ENCODE data around the gene PIP5KL1. TPM values are rescaled to one million over a fixed set of nuclear protein-coding genes. Genes with fewer than 3 reads are reported as not detected.
A peak's percentile ranks its signal among the peaks of the same experiment; 100 is the strongest.

PIP5KL1 gene
- total RNA-seq, 1 donor from 2014 or later, result 3.4 TPM

- no peaks in the 10 kb centered on the region for H3K36me3 Mint-ChIP-seq (ENCODE audit: low read depth)
- peak overlapping the region; percentile 80 for H3K4me3 Mint-ChIP-seq
- H3K4me1 Mint-ChIP-seq, result peaks cover 54% of the 10 kb centered on the region
- no peaks in the 10 kb centered on the region for H3K9me3 Mint-ChIP-seq
- no peak for TF ChIP-seq CTCF (conservative IDR thresholded peaks at IDR 0.05)
- H3K27ac Mint-ChIP-seq (ENCODE audit: unreplicated experiment), result peak overlapping the region; percentile 99
- no peak for DNase-seq (ENCODE audit: low read depth, low spot score)
- H3K27me3 Mint-ChIP-seq (ENCODE audit: low read depth), result no peaks in the 10 kb centered on the region
Measured at GRCh38 chr9:127949827-127950512, 19.4 kb upstream of the PIP5KL1 start.

DNA sequence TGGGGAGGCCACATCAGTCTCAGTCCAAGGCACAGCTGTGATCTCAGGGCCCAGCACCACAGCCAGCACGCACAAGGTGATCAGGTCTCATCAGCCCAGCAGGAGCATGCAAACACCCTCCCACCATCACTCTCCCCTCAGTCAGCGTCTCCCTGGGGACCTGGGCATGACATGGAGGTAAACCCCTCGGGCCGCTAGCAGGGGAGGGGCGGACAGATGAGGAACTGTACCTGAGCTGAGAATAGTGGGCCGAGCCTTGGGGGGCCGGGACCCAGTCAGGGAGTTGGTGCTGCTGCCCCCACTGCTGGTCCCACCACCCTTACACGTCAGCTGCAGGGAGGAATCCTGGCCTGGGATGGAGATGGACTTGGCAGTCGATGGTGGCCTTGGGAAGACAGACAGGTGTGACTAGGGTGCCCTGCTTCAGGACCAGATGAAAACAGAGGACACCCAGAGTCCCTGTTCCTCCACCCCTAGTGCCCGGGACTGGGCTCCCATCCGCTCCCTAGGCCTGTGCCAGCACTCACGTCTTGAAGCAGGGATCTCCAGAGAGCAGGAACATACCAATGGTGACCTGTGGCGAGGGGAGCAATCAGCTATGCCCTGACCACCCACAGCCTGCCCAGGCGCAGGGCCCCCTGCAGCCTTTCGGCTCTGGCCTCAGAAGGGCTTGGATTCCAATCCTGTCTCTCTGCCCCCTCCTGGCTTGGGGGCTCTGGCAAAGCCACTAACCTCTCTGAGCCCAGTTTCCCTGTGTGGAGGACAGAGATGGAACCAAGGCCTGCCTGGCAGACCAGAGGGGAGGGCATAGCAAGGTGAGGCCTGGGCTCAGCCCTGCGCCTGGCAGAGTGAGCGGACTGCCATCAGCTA is 17.5 kb upstream of the PIP5KL1 start:
- no peaks in the 10 kb centered on the region for H3K9me3 Mint-ChIP-seq
- no peak overlapping the region for H3K4me3 Mint-ChIP-seq
- H3K27me3 Mint-ChIP-seq (ENCODE audit: low read depth), result no peaks in the 10 kb centered on the region
- DNase-seq (ENCODE audit: low read depth, low spot score), result no peak
- no peak for TF ChIP-seq CTCF (conservative IDR thresholded peaks at IDR 0.05)
- peak overlapping the region; percentile 83 for H3K27ac Mint-ChIP-seq (ENCODE audit: unreplicated experiment)
- peaks cover 4% of the 10 kb centered on the region for H3K36me3 Mint-ChIP-seq (ENCODE audit: low read depth)
- peaks cover 52% of the 10 kb centered on the region for H3K4me1 Mint-ChIP-seq

DNA sequence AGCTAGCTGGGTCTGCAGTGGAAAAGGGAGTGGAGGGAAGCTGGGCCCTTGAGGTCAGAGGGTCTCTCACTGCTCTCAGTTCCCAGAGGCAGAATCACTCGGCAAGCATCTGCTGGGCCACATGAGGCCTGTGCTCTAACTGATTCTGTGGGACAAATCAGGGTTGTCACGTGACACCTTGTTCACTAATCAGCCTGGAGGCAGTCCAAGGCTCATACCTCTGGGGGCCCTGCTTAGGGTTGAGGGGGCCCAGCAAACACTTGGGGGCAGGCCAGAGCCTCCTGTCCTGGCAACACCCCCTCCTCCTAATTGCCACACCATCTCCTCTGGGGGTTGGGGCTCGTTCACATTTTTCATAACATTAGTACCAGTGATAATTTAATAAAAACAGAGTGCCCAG is 16.2 kb upstream of the PIP5KL1 start:
- H3K27me3 Mint-ChIP-seq (ENCODE audit: low read depth), result no peaks in the 10 kb centered on the region
- no peak for DNase-seq (ENCODE audit: low read depth, low spot score)
- no peaks in the 10 kb centered on the region for H3K9me3 Mint-ChIP-seq
- no peak overlapping the region for H3K27ac Mint-ChIP-seq (ENCODE audit: unreplicated experiment)
- no peak overlapping the region for H3K4me3 Mint-ChIP-seq
- peaks cover 6% of the 10 kb centered on the region for H3K36me3 Mint-ChIP-seq (ENCODE audit: low read depth)
- peaks cover 49% of the 10 kb centered on the region for H3K4me1 Mint-ChIP-seq
- TF ChIP-seq CTCF (conservative IDR thresholded peaks at IDR 0.05), result no peak

- no peaks in the 10 kb centered on the region for H3K27me3 Mint-ChIP-seq (ENCODE audit: low read depth)
- no peak for TF ChIP-seq CTCF (conservative IDR thresholded peaks at IDR 0.05)
- no peak for DNase-seq (ENCODE audit: low read depth, low spot score)
- peaks cover 6% of the 10 kb centered on the region for H3K36me3 Mint-ChIP-seq (ENCODE audit: low read depth)
- H3K27ac Mint-ChIP-seq (ENCODE audit: unreplicated experiment), result no peak overlapping the region
- H3K4me1 Mint-ChIP-seq, result peaks cover 44% of the 10 kb centered on the region
- no peaks in the 10 kb centered on the region for H3K9me3 Mint-ChIP-seq
- H3K4me3 Mint-ChIP-seq, result no peak overlapping the region
Measured at GRCh38 chr9:127945942-127946341, 15.4 kb upstream of the PIP5KL1 start.

DNA sequence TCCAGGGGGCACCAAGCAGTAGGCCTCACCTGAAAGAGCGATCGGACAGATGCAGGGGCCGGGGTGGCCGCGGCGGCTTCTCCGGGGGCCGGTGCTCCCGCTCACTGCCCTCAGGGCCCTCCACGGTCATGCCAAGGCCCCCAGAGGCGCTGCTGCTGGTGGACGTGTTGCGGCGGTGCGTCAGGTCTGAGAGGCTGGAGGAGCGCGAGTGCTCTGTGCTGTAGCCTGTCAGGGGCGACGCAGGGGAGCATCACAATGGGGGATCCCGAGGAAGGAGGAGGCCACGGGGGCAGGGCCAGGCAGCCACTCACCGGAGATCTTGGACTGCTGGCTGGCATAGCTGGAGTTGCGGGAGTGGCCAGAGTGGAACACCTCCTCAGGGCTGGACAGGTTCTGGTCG is 14.8 kb upstream of the PIP5KL1 start:
- no peak for DNase-seq (ENCODE audit: low read depth, low spot score)
- Mint-ChIP-seq H3K36me3 (ENCODE audit: low read depth) (peaks cover 6% of the 10 kb centered on the region), H3K27ac (ENCODE audit: unreplicated experiment) (no peak overlapping the region), H3K27me3 (ENCODE audit: low read depth) (no peaks in the 10 kb centered on the region), H3K4me1 (peaks cover 38% of the 10 kb centered on the region), H3K9me3 (no peaks in the 10 kb centered on the region), H3K4me3 (no peak overlapping the region)
- no peak for TF ChIP-seq CTCF (conservative IDR thresholded peaks at IDR 0.05)
